HG03175 (cell line): ENCODE measurements around the gene IGSF9.

Experiments used
- ATAC-seq: cut with Tn5 transposase; IDR thresholded peaks from one replicate; pipeline ENCODE4 v1.9.1; 2021; ENCODE audit warnings: mild to moderate bottlenecking, moderate library complexity; ENCODE audit not compliant: unreplicated experiment

IGSF9 gene

GRCh38 chr1:159946242-159947187, 1.1 kb upstream of the IGSF9 start:
- no peak for ATAC-seq

- no peak for ATAC-seq
Measured at GRCh38 chr1:159944623-159945455, 574 bp downstream of the IGSF9 start.

DNA sequence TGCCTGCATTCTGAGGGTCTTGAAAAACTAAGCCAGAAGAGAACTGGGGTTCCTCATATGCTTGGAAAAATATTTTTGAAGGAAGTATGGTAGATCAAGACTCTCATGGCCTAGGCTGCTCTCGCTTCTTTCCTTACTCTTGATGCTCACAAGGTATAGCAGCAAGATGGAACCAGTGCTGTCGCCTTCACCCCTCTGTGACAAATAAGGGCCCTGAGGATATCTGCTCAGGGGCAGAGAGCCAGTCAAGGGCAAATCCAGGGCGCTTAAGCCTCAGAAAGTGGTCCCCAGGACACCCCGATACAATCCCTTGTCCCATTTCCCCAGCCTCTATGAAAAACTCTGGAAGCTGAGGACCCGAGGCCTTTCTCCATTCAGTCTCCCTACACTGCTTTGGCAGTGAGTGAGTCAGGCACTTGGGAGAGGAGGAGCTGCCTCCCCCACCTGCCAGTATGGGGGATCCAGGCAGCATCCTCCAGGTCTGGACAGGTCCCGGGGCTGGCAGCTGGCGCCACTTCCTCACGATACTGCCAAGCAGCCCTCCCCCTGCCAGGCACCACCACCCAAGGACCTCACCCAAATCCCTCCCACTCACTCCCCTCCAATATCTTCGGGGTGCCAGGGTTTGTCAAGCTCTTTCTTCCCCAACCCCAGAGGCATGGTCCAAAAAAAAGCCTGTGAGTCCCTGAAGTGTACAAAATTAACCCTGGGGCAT, 1.3 kb downstream of the IGSF9 start:
- no peak for ATAC-seq

GRCh38 chr1:159943278-159943640, 2.2 kb downstream of the IGSF9 start:
- ATAC-seq: no peak

DNA sequence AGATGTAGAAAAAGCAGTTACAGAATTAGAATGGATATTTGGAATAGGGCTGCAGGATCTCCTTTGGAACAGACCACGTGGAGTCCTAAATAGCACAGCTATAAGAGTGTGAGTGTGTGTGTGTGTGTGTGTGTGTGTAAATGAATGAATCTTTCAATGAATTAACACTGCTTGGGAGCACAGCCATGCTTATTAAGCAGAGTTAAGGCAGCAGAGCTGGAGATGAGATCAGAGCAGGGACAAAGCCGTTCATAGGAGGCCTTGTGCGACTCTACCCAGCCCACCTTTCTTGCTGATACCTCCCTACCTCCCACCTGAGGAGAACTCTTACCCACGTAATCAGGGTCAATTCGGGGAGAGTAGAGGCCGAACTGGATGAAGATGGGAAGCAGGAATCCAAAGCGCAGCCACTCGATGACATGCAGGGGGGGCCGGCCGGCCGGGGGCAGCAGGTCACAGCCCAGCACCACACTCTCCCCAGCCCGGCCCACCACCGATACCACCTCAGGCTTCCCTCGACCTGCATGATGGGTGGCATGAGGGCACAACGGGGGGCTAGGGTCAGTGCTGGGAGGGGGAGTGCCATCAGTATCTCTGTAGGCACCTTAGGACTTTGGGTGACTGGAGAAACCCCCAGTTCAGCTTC, 2.7 kb downstream of the IGSF9 start:
- no peak for ATAC-seq

DNA sequence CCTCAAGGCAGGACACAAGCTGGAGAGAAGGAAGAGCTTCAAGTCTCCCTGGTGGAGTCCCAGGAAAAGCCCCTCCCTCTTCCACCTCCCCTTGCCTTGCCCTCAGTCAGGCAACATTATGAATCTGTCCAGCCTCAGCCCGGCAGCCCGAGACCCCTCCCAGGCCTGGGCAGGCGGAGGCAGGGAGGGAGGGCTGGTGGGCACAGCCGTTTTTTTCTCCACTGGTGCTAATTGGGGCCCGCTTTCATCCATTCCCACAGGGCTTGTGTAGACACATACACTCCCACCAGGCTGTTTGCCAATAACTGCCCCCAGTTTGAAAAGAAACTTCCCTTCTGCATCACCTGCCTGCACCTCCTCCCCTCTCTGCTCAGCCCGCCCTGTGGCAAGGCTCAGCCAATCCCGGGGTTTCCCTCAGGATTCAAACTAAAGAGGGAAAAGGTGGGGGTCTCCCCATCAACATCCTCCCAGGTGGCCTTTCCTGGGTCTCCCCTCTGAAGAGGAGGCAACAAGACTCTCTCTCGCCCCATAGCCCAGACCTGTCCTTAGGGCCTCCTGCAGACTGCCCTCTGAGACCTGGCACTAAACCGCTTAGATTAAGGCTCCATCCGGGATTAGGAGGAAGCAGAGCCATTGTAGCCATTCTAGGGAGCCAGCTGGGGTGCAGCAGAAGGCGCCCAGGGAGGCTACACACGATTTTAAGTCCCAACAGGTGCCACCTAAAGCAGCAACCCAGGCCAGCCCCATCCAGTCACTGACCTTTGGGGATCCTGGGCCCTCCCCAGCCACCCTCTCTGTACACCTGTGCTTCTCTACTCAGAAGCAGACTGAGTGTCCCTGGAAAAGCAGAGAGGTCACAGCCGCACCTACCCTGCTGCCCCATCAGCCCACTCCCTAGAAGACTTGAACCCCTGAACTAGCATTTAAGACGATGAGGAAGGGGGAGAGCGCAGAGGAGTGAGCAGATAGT, 3.5 kb downstream of the IGSF9 start:
- ATAC-seq: no peak

DNA sequence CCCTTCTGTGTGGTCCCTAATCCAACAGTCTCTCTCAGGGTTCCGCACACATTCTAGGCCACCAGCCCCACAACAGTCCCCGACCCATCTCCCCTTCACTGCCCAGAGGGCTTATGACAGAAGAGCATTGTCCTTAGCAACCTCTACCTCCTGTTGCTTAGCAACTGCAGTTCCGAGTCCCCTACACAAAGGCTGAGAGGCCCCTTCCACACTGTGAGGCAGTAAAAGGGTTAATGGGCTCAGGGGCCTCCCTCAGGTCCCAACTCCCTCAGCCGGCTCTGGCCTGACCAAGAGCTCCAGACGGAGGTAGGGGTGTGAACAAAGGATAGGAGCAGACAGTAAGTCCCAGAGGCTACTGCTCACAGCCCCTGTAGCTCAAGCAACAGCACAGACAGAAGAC, 4.3 kb downstream of the IGSF9 start:
- ATAC-seq: no peak

DNA sequence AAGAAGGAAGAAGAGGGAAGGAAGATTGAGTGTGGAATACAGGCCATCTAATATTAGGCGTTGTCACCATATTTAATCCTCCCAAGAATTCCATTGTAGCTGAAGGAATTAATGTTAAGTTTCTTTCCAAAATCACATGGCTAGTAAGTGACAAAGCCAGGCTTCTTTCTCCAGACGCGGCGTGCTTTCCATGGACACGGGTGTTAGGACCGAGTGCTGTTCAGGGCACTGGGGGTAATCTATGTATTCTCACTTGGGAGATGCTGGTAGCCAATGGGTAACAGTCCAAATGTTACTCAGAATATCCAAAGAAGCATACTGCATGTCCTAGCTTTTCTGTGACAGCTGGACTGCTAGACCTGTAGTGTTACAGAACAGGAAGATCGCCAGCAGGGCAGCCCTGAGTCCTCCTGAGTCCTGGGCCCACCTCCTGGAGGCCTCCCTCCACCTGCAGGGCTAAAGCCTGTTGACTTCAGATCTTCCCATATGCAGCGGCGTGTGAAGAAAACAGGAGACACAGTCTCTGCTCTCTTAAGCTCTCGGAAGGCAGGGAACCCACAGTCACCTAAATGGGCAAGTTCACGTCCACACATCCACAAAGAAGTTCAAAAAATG, 5.3 kb downstream of the IGSF9 start:
- ATAC-seq: no peak

- ATAC-seq: no peak
Measured at GRCh38 chr1:159939678-159940002, 5.8 kb downstream of the IGSF9 start.

GRCh38 chr1:159938905-159939677, 6.3 kb downstream of the IGSF9 start:
- no peak for ATAC-seq

DNA sequence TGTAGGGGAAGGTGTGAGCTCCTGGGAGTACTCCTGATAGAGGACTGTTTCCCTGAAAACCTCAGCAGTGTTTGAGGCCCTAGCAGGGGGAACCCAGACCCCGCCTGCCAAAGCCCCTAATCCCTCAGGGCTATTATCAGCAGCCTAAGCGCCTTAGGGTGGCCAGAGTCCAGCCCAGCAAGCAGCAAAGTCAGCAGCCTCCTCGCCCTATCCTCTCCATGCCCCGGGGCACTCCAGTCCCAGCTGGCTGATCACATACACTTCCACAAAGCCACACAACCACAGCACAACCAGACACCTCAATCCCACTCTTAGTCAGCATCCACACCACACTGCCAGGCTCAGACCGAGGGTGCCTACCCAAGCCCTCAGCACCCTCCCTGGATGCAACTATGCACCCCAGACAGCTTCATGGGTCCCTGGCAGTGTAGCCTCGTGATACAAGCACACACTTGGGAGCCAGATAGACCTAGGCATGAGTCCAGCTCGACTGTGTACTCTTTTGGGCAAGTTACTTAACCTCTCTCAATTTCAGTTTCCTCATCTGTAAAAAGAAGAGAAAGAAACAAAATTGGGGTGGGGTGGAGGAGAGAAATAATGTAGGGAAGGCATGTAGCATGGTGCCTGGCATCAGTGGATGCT, 7.1 kb downstream of the IGSF9 start:
- ATAC-seq: no peak

DNA sequence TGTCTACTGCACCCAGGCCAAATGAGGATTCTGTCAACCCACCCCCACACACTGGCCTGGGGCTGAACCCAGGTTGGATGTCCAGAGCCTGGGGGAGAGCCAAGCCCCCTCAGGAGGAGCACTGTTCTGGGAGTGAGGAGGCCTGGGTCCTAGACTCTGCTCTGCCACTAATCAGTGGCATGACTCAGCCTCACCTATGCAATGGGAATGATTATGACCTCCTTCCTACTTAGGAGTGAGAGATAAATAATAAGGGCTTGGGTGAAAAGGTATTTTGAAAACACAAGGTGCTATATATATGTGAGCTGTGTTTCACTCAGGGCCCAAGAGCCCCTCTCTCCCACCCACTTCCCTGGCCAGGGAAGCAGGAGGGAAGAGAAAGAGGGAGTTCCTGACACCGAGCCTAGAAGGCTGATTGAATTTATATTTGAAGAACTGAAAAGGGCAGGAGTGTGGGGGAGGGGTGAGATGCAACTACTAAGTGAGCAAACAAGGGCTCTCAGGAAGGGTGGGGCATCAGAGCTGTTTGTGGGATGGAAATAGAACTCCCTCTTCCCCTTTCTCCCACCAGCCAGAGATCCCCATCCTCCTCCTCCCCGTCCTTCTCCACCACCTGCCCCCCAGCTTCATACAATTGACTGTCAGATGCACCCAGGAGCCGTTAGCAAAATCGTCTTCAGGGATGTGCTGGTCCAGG, 8.2 kb downstream of the IGSF9 start:
- no peak for ATAC-seq

DNA sequence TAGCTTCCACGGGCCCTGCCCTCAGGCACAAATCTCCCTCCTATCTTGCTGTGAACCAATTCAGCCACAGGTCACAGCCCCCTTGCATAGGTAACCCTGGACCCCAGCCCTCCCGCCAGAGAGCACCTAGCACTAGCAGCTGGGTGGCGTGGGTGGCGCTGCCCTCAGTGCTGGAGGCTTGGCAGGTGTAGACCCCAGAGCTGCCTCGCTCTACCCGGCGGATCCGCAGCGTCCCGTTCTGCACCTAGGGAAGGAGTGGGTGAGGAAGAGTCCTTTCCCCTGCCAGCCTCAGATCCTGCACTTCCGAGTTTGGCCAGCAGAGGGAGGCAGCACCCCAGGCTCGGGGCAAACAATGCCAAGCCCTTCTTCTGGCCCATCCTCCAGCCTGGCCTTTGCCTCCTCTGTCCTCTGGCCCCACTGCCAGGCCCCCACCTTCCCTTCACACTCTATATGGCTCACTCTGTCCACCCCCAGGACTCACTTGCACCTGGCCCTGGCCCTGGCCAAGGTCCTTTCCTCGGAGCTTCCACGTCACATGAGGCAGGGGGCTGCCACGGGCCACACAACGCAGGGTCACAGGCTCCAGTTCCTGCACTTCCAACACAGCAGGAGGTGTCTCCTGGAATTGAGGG, 9.0 kb downstream of the IGSF9 start:
- peak; percentile 61 for ATAC-seq

DNA sequence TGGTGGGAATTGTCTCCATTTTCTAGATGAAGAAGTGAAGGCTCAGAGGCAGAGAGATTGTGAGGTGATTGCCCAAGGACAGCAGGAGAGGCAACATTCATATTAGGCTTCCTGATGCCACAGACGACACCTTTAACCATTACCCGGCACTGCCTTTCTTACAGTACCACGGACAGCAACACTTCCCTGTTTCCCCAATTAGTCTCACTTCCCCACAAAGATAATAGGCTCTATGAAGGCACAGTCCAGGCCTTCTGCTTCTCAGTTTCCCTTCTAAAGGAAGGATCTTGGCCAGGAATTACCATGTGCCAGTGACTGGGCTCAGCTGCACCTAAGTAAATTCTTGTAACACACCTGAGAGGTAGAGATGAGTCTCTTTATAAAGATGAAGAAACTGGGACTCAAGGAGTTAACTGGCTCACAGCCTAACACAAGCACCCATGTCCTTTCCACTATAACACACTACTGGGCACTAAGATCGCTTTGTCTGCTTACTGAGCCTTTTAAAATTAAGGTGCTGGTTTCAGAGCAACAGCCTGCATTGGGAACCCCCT, 9.6 kb downstream of the IGSF9 start:
- ATAC-seq: no peak

DNA sequence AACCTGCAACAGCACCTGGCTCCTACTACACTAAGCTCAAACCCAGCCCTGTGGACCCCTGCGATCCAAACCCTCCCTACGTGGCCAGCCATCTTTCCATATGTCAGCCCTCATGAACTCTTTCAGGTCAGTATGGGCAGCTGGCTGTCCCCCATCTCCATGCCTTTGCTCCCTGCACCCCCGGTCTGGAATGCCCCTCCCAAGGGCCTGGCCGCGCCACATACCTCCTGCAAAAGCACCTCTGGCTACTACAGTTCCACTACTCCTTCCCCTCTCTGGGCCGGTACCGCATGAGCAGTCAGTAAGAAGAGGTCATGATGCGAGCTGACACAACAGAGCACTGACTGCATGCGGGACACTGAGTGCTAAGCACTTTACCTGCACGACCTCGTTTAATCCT, 10.1 kb downstream of the IGSF9 start:
- no peak for ATAC-seq

- no peak for ATAC-seq
Measured at GRCh38 chr1:159934136-159935039, 11.0 kb downstream of the IGSF9 start.
